A673 (cell line): ENCODE data around the gene SNAP91. TPM values are rescaled to one million over a fixed set of nuclear protein-coding genes. Genes with fewer than 3 reads are reported as not detected.

Experiments
- BruUV-seq: library from RNA; stranded (reverse); fragments of 400-500 nt; replicated peaks from 2 replicates; lab custom pipeline; 2021; lab: Mats Ljungman, UMichigan
- CTCF ChIA-PET: fragments of 300-600 bp; sonication (Branson Sonifier 250); formaldehyde crosslinking; loops from one replicate; lab custom pipeline; 2022; ENCODE audit warnings: antibody characterized with exemption; lab: Charles Lee
- POLR2A ChIA-PET: fragments of 300-600 bp; sonication (Branson Sonifier 250); formaldehyde crosslinking; loops from one replicate; lab custom pipeline; 2022; ENCODE audit warnings: antibody characterized with exemption; ENCODE audit not compliant: low non-redundant PET; lab: Charles Lee
- DNase-seq: peaks from one replicate; pipeline ENCODE4 v3.0.0-alpha.2; 2015; ENCODE audit warnings: low spot score
- H3K27ac ChIP-seq: fragments of 200-600 bp; sonication (generic); 2 replicates; pipeline ENCODE4 v1.5.1; 2016; ENCODE audit warnings: mixed run types, low read depth, mild to moderate bottlenecking, mixed read lengths, antibody characterized with exemption, low read length; ENCODE audit not compliant: poor library complexity, severe bottlenecking
- H3K27me3 ChIP-seq: fragments of 200-600 bp; sonication (generic); replicated peaks from 2 replicates; pipeline ENCODE4 v1.6.1; 2017; ENCODE audit warnings: mixed run types, low read depth, mild to moderate bottlenecking, mixed read lengths, antibody characterized with exemption, low read length; ENCODE audit not compliant: insufficient read depth, poor library complexity
- H3K36me3 ChIP-seq: fragments of 200-600 bp; sonication (generic); 2 replicates; pipeline ENCODE4 v1.6.1; 2016; ENCODE audit warnings: mixed run types, mild to moderate bottlenecking, mixed read lengths, antibody characterized with exemption, low read length; ENCODE audit not compliant: insufficient read depth, poor library complexity, severe bottlenecking
- H3K4me1 ChIP-seq: fragments of 200-600 bp; sonication (generic); 2 replicates; pipeline ENCODE4 v1.6.1; 2017; ENCODE audit warnings: mixed run types, mild to moderate bottlenecking, mixed read lengths, antibody characterized with exemption, low read length; ENCODE audit not compliant: insufficient read depth, poor library complexity, severe bottlenecking
- H3K4me3 ChIP-seq: fragments of 200-600 bp; sonication (generic); 2 replicates; pipeline ENCODE4 v1.5.1; 2016; ENCODE audit warnings: low read depth, mixed run types, mild to moderate bottlenecking, mixed read lengths, low read length; ENCODE audit not compliant: poor library complexity, severe bottlenecking
- H3K9me3 ChIP-seq: fragments of 200-600 bp; sonication (generic); 2 replicates; pipeline ENCODE4 v1.6.1; 2016; ENCODE audit warnings: mixed run types, low read depth, mild to moderate bottlenecking, mixed read lengths, antibody characterized with exemption, low read length; ENCODE audit not compliant: poor library complexity, severe bottlenecking
- CTCF ChIP-seq: fragments of 300-800, 200-600 bp; sonication (generic); conservative IDR thresholded peaks from 2 replicates; pipeline ENCODE4 v1.5.1; 2017; ENCODE audit warnings: low read depth, mild to moderate bottlenecking, antibody characterized with exemption, low read length, moderate library complexity, mixed read lengths
- EZH2 ChIP-seq: fragments of 200-600 bp; sonication (generic); IDR thresholded peaks from 2 replicates; pipeline ENCODE4 v1.6.1; 2017; ENCODE audit warnings: borderline replicate concordance, low read depth, mild to moderate bottlenecking, mixed read lengths, antibody characterized with exemption, low read length; ENCODE audit not compliant: poor library complexity, severe bottlenecking
- intact Hi-C: fragments of 100-400 bp; cut with micrococcal nuclease; formaldehyde crosslinking; loops from one replicate; pipeline ENCODE4 v1.10.0; 2022; ENCODE audit not compliant: unreplicated experiment
- total RNA-seq: library from RNA; stranded (reverse); gene quantifications from 2 replicates; pipeline ENCODE4 v1.2.3, GENCODE V29; 2021

SNAP91 gene
- total RNA-seq, 1 experiment from 2014 or later: 0.62 TPM

GRCh38 chr6:83613378-83613777, 95.5 kb downstream of the SNAP91 start:
- CTCF ChIA-PET: no interaction called here
- DNase-seq: no peak
- Histone ChIP-seq H3K4me1 (no peaks in the 10 kb centered on the region), H3K9me3 (no peaks in the 10 kb centered on the region), H3K4me3 (no peak overlapping the region), H3K27ac (no peak overlapping the region), H3K27me3 (no peaks in the 10 kb centered on the region), H3K36me3 (no peaks in the 10 kb centered on the region)
- BruUV-seq: no TSS peak
- TF ChIP-seq EZH2 (no peak), CTCF (no peak)
- POLR2A ChIA-PET: no interaction called here
- intact Hi-C loops: loop anchor here (10.0 kb wide), 2 partner anchors 241 to 1701 kb away; partner anchors contain the start of genes CYB5R4 and RIPPLY2

GRCh38 chr6:83609248-83609647, 99.7 kb downstream of the SNAP91 start:
- POLR2A ChIA-PET: no interaction called here
- intact Hi-C loops: no loop called here
- H3K27ac ChIP-seq: no peak overlapping the region
- no peak overlapping the region for H3K4me3 ChIP-seq
- CTCF ChIA-PET: no interaction called here
- no peaks in the 10 kb centered on the region for H3K36me3 ChIP-seq
- no TSS peak for BruUV-seq
- no peak for TF ChIP-seq EZH2
- TF ChIP-seq CTCF: no peak
- H3K27me3 ChIP-seq: no peaks in the 10 kb centered on the region
- no peaks in the 10 kb centered on the region for H3K9me3 ChIP-seq
- DNase-seq: no peak
- H3K4me1 ChIP-seq: no peaks in the 10 kb centered on the region

GRCh38 chr6:83605517-83605916, 103.4 kb downstream of the SNAP91 start:
- Histone ChIP-seq H3K27me3 (no peaks in the 10 kb centered on the region), H3K27ac (no peak overlapping the region), H3K9me3 (no peaks in the 10 kb centered on the region), H3K4me3 (no peak overlapping the region), H3K4me1 (no peaks in the 10 kb centered on the region), H3K36me3 (no peaks in the 10 kb centered on the region)
- intact Hi-C loops: no loop called here
- TF ChIP-seq EZH2: no peak
- TF ChIP-seq CTCF: no peak
- no TSS peak for BruUV-seq
- ChIA-PET POLR2A (no interaction called here), CTCF (no interaction called here)
- no peak for DNase-seq
